KOPT-K1 (cell line): Measurements from ENCODE around the gene WNT7B.

ENCODE experiments used
- H3K27ac ChIP-seq: fragments of 200-600 bp; sonication (generic); 2 replicates; pipeline ENCODE4 v1.5.1; 2016; ENCODE audit warnings: antibody characterized with exemption, mild to moderate bottlenecking, low read depth, low read length; ENCODE audit not compliant: poor library complexity, severe bottlenecking
- H3K36me3 ChIP-seq: fragments of 200-600 bp; sonication (generic); 2 replicates; pipeline ENCODE4 v1.5.1; 2017; ENCODE audit warnings: antibody characterized with exemption, mild to moderate bottlenecking, low read length, moderate library complexity; ENCODE audit not compliant: insufficient read depth
- H3K9me3 ChIP-seq: fragments of 200-600 bp; sonication (generic); 2 replicates; pipeline ENCODE4 v1.5.1; 2017; ENCODE audit warnings: antibody characterized with exemption, low read length, mild to moderate bottlenecking; ENCODE audit not compliant: insufficient read depth, poor library complexity, severe bottlenecking

The WNT7B gene

DNA sequence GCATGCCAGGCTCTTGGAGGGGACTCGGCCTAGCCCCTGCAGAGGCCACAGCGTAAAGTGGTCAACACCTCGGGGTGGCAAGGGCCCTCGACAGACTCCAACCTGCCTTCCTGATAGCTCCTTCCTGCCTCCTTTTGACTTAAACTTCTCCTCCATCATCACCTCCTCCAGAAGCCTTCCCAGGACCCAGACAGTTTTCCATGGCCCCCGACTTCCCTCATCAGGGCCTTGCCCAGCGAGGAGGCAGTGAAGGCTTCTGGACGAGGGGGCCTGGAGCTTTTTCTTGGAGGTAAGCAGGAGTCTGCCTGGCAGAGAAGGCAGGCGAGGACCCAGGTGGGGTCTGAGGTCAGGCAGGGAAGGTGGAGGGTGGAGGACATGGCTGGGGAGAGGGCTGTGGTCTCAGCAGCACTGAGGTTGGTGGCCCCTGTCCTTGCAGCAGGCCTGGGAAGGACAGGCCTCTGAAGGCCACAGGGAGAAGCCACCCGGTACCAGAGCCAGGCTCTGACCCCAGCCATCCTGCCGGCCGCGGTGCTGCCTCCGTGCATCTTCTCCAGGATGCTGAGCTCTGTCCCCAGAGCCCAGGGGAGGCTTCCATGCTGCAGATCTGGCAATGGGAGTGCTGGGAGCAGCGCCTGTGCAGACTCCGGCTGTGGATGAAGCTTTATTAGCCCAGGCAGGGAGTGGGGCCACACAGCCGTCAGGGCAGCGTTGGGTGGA lies 81.4 kb downstream of the WNT7B start:
- no peaks in the 10 kb centered on the region for H3K9me3 ChIP-seq
- no peak overlapping the region for H3K27ac ChIP-seq
- no peaks in the 10 kb centered on the region for H3K36me3 ChIP-seq

GRCh38 chr22:45893516-45893915 lies 83.4 kb downstream of the WNT7B start:
- no peaks in the 10 kb centered on the region for H3K36me3 ChIP-seq
- no peak overlapping the region for H3K27ac ChIP-seq

GRCh38 chr22:45892681-45893461 lies 84.1 kb downstream of the WNT7B start:
- H3K9me3 ChIP-seq, result no peaks in the 10 kb centered on the region
- H3K27ac ChIP-seq, result no peak overlapping the region
- H3K36me3 ChIP-seq, result no peaks in the 10 kb centered on the region

More at GRCh38 chr22:45893516-45893915, 83.4 kb downstream of the WNT7B start:
- H3K9me3 ChIP-seq, result no peaks in the 10 kb centered on the region

DNA sequence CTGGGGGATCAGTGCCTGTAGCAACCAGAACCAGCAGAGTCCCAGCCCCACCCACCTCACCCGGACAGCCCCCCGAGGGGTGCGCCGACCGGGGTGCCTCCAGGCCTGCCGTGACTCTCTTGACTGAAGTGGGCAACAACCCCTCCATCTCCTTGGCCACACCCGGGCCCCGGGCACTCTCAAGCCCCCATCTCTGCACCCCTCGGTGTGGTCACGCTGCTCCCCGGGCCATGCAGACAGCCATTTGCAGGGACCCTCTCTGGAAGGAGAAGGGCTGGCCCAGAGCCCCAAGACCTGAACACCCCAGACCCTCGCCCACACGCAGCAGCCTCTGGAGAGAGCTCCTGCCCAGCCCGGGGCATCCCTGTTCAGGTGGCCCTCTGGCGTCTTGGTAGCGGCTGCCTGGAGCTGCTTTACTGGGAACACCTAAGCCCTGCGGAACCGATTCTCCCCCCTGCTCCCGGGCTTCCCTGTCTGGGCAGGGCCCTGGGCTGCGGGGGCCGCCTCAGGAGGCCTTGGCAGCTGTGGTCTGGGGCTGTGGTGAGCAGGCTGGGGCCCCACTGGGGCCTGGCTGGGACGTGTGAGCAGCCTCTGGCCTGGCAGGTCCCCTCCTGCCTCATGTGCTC lies 84.9 kb downstream of the WNT7B start:
- no peak overlapping the region for H3K27ac ChIP-seq
- no peaks in the 10 kb centered on the region for H3K36me3 ChIP-seq
- H3K9me3 ChIP-seq, result no peaks in the 10 kb centered on the region

GRCh38 chr22:45891471-45891995 lies 85.4 kb downstream of the WNT7B start:
- Histone ChIP-seq H3K36me3 (no peaks in the 10 kb centered on the region), H3K9me3 (no peaks in the 10 kb centered on the region), H3K27ac (no peak overlapping the region)

DNA sequence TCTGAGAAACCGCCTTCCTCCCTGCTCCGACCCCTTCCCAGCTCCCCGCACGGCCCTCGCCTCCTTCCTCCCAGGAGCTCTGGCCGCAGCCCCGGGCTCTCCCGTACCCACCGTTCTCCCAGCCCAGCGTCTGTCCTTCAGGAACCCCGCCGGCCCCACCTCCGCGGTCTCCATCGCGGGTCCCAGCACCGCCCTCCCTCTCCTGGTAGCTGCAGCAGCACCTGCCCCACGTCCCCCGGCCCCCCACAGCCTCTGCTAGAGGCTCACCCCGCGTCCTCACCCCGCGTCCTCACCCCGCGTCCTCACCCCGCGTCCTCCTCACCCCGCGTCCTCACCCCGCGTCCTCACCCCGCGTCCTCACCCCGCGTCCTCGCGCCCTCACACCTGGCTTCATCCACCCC lies 85.9 kb downstream of the WNT7B start:
- Histone ChIP-seq H3K9me3 (no peaks in the 10 kb centered on the region), H3K27ac (no peak overlapping the region), H3K36me3 (no peaks in the 10 kb centered on the region)

DNA sequence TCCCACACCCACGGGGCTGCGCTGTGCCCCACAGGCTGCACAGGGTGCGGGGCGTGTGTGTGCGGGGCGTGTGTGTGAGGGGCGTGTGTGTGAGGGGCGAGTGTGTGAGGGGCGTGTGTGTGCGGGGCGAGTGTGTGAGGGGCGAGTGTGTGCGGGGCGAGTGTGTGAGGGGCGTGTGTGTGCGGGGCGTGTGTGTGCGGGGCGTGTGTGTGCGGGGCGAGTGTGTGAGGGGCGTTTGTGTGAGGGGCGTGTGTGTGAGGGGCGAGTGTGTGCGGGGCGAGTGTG lies 86.7 kb downstream of the WNT7B start:
- Histone ChIP-seq H3K36me3 (no peaks in the 10 kb centered on the region), H3K27ac (no peak overlapping the region), H3K9me3 (no peaks in the 10 kb centered on the region)

GRCh38 chr22:45889539-45890350 lies 87.2 kb downstream of the WNT7B start:
- no peaks in the 10 kb centered on the region for H3K9me3 ChIP-seq
- no peak overlapping the region for H3K27ac ChIP-seq
- H3K36me3 ChIP-seq, result no peaks in the 10 kb centered on the region

GRCh38 chr22:45889093-45889538 lies 87.8 kb downstream of the WNT7B start:
- Histone ChIP-seq H3K9me3 (no peaks in the 10 kb centered on the region), H3K36me3 (no peaks in the 10 kb centered on the region), H3K27ac (no peak overlapping the region)

DNA sequence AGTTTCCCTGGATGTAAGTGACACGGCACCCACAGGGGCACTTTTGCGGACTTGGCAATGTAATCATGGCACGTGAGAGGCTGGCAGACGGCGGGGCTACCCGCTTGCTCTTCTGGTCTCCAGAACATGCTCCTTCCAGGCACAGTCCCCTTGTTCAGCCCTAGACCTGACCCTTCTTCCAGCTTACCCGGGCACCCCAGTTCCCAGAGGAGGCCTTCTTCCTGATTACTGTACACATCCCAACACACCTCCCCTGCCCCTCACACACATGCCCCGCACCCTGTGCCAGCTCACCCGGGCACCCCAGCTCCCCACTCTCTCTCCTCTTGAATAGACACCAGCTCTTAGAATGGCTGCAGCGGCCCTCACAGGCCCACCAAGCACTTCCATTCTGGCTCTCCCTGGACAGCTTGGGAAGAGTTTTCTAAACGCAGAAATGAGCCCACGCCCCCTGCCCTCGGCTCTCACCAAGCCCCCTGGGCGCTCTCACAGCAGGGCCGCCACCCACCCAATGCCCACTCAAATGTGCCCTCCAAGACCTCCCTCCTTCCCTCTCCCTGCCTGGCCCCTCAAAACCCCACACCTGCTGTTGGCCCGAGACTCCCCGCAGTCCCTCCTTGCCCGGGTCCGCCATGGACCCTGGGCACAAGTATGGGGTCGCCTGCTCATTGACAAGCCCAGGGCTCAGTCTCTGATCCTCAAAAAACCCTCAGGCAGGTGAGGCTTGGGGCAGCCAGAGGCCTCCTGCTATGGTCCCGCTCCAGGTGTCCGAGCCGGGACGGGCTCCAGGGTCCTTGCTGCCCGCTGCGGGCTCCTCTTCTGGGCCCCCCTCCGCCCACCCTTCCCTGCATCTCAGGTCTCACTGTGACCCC lies 88.5 kb downstream of the WNT7B start:
- Histone ChIP-seq H3K9me3 (no peaks in the 10 kb centered on the region), H3K36me3 (no peaks in the 10 kb centered on the region)

GRCh38 chr22:45887202-45888131 lies 89.5 kb downstream of the WNT7B start:
- Histone ChIP-seq H3K27ac (no peak overlapping the region), H3K36me3 (no peaks in the 10 kb centered on the region), H3K9me3 (no peaks in the 10 kb centered on the region)

More for the DNA sequence above, 88.5 kb downstream of the WNT7B start:
- no peak overlapping the region for H3K27ac ChIP-seq

GRCh38 chr22:45886540-45886939 lies 90.4 kb downstream of the WNT7B start:
- Histone ChIP-seq H3K36me3 (no peaks in the 10 kb centered on the region), H3K9me3 (no peaks in the 10 kb centered on the region), H3K27ac (no peak overlapping the region)

DNA sequence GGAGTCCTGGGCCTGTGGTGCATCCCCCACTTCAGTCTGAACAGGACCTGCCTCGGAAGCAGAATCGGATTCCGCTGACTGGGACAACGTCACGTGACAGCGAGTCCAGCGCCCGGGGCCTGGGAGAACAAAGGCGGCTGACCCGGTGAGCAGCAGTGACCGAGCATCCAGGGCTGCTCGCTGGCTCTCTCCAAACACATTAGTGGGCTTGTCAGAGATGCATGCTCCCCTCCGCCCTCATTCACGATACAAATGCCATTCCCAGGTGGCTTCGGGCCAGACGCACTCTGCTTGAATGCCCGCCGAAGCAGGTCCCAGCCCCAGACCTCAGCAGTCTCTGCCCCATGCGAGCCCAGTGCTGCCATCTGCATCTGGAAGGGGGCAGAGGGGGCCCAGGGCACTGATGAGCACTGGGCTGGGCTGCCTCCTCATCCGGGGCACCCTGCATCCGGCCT lies 91.0 kb downstream of the WNT7B start:
- no peak overlapping the region for H3K27ac ChIP-seq
- H3K36me3 ChIP-seq, result no peaks in the 10 kb centered on the region
- H3K9me3 ChIP-seq, result no peaks in the 10 kb centered on the region
